CD4-positive, alpha-beta T cell treated with Interferon alpha-2 for 1 hour (primary cell): ENCODE measurements around the gene NEURL1.
"Not testable (repeated sequence)": the region's sequence is repeated elsewhere in the genome, so short reads cannot be mapped to it uniquely, and the experiment has no call there.

Source experiments
- DNase-seq, 2 donors: peaks; one replicate each; pipeline ENCODE4 v3.0.0-alpha.2; 2020 to 2022

The NEURL1 gene

GRCh38 chr10:103493916-103494877, 692 bp downstream of the NEURL1 start:
- DNase-seq: peak in 1 of 2 donors; percentile 35

- no peak for DNase-seq
These were observed 1.8 kb downstream of the NEURL1 start for GRCh38 chr10:103495321-103495720.

DNA sequence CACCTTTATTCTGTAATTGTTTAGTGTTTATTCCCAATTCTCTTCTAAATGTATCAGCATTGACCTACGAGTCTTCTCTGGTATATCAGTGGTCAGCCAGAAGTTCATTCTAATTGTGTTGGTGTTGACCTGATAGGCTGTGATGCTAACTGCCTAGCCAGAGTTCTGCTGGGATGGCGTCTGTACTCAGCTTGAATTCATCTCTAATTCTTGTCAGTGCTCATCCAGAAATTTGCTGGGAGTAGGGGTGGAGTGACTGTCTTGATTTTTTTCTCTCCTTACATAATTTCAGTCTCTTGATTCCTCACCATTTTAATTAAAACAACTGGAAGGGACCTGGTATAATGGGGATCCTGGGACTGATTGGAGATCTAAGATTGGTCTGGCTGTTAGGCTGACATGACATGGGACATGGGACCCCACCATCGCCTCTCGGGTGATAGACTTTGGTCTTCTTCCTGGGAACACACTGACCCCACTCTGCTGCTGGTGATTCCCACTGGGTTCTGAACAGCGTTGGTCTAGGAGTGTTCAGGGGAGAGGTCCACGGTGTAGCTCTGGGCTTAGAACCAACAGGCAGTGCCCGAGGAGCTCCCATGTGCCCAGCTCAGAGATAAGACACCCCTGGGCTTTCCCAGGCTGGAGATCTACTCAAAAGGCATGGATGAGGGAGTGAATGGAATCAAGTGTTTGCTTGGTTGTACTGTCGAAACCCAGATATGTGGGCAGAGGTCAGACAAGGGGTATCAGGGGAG, 3.8 kb downstream of the NEURL1 start:
- DNase-seq: no peak

GRCh38 chr10:103498936-103499638, 5.6 kb downstream of the NEURL1 start:
- no peak for DNase-seq

DNA sequence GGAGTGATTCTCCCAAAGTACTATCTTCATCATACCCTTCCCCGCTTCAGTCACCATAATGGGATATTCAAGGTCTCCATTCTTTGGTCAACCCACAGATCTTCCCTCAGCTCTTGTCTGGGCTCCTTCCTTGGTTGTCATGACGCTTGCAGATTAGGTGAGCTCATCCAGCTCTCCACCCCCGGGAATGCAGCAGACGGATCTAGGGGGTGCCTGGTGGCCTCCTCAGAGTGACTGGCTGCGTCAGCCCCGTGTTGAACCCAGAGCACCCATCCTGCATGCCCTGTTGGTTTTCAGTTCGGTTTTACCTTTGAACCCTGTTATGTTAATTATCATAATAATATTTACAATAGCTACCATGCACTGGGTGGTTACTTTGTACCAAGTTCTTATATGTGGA, 6.4 kb downstream of the NEURL1 start:
- no peak for DNase-seq

DNA sequence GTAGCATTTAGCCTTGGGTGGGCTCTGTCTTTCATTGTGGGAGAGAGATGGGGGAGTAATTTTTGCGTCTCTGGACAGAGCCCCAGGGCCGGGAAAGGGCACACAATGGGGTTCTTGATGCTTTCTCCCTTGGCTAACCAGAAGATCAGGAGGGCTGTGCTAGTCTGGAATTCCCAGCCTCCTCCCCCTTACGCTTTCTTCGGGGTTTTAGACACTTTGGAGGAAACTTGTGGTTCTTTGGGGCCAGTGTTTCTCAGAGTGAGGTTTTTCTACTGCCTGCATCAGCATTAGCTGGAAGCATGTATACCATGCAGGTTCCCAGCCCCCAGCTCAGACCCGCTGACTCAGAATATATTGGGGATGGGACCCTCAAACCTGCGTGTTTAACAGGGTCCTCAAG, 7.0 kb downstream of the NEURL1 start:
- DNase-seq: no peak

GRCh38 chr10:103501186-103501585, 7.7 kb downstream of the NEURL1 start:
- no peak for DNase-seq

- DNase-seq: no peak
These were observed 9.6 kb downstream of the NEURL1 start for GRCh38 chr10:103502849-103503660.

DNA sequence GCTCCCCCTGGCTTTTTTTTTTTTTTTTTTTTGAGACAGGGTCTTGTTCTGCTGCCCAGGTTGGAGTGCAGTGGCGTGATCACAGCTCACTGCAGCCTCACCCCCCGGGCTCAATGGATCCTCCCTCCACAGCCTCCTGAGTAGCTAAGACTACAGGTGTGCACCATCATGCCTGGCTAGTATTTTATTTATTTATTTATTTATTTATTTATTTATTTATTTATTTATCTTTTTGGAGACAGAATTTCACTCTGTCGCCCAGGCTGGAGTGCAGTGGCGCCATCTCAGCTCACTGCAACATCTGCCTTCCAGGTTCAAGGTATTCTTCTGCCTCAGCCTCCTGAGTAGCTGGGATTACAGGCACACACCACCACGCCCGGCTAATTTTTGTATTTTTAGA, 10.3 kb downstream of the NEURL1 start:
- DNase-seq: not testable (repeated sequence)

GRCh38 chr10:103504181-103504783, 10.8 kb downstream of the NEURL1 start:
- DNase-seq: peak; percentile 10 to 44

DNA sequence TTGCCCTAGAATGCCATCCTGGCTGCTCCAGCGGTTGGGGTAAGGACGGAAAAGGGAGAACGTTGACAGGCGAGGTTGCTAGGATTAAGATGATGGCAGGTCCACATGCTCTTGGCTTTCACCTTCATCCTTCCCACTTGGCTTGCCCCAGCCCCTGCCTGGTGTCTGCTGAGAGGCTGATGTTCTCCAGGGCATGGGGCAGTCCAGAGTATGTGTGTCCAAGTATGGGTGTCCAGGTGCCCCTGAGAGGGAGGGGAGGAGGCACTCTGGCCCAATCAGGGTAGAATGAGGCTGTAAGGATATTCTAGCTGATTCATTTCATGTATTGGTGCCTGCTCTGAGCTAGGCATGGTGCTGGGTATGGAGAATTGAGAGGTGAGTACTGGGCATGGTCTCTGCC, 12.6 kb downstream of the NEURL1 start:
- DNase-seq: no peak

DNA sequence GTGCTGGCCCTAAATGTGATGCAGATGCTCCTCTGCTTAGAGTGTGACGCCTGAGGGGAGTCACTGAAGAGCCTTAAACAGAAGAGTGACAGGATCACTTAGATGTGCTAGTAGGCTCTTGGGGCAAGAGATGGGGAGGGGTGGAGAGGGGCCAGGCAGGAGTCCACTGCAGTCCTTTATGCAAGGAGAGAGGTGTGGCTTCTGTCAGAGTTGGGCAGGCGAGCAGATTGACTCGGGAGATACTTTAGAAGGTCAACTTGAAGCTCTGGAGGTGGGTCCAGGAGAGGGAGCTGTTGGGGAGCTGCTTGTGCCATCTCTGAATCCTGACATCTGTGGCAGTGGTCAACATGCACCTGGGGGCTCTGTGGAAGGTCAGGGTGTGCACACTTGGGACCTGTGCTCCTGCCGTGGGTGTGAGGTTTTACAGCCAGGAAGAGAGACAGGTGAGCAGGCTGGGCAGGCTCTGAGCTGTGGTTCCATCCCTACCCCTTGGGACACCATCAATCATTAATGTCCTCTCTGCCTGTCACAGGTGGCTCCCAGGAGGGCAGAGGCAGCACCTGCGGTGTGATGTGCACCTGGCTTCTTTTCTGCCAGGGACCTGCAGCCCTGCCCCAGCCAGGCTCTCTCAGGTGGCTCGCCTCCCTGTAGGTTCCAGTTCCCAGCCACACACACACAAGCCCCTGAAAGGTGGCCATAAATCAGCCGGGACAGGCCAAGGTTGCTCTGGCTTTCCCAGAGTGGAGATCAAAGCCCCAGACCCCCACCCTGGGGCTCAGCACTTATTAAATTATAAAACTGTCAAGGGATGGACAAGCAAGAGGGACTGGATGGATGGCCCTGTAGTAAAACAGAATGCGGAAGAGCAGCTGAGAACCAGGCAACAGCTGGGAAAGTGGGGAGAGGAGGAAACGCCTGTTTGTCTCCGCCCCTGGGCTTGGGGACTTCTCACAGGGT, 14.0 kb downstream of the NEURL1 start:
- DNase-seq: no peak

- DNase-seq: no peak
These were observed 16.7 kb downstream of the NEURL1 start for GRCh38 chr10:103510046-103510685.

DNA sequence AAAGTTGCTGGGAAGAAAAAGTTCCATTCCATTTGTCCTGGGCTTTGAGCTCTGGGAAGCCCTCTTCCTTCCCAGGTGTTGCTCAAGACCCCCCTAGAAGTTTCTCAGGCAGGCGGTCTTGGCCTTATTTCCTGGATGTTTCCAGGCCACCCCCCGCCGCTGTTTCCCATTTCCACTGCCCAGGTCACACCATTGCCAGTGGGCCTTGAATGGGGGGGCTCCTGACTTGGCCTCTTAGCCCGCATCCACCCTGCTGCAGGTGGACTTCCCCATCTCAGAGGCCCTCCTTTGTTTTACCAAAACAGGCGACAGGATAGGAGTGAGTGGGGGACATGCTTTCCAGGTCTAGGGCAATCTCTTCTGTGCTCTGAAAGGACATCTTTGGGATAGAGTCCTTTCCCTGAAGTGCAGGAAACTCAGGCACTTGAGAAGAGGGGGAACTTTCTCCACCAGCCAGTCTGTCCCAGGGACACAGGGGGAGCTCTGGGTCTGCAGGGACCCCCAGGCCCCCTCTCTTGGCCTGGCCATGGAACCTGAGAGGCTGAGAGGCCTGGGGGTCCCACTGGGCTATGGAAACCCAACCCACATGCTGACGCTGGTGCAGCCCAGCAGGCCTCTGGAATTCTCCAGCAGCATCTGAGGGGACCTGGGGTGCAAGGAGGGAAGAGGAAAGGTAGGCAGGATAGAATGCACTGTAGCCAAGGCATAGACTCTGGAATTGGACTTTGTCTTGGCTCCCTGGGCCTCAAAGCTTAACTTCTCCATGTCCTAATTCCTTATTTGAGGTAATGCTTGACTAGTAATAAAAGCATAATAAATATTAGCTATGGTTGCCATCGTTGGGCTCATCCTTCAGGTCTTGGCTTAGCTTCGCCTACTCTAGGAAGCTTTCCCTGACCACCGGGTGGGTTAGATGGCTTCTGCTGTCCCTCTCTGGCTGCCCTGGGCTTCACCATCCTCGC, 17.6 kb downstream of the NEURL1 start:
- no peak for DNase-seq

DNA sequence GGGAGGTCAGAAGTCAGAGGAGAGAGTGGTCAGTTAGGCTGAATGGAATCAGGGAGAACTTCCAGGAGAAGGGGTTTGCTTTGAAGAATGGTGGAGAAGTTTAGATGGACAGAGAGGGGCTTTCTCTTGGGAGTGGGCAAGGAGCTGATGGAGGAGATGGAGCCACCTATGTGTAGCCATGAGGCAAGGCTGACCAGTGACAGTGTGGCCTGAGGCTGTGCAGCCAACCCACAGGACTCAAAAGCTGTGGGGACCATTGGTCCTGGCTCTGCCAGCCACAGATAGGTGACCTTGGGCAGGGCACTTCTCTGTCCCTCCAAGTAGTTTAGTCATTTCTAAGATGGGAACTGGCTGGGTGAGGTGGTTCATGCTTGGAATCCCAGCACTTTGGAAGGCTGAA, 18.7 kb downstream of the NEURL1 start:
- no peak for DNase-seq

GRCh38 chr10:103512591-103513379, 19.3 kb downstream of the NEURL1 start:
- no peak for DNase-seq

DNA sequence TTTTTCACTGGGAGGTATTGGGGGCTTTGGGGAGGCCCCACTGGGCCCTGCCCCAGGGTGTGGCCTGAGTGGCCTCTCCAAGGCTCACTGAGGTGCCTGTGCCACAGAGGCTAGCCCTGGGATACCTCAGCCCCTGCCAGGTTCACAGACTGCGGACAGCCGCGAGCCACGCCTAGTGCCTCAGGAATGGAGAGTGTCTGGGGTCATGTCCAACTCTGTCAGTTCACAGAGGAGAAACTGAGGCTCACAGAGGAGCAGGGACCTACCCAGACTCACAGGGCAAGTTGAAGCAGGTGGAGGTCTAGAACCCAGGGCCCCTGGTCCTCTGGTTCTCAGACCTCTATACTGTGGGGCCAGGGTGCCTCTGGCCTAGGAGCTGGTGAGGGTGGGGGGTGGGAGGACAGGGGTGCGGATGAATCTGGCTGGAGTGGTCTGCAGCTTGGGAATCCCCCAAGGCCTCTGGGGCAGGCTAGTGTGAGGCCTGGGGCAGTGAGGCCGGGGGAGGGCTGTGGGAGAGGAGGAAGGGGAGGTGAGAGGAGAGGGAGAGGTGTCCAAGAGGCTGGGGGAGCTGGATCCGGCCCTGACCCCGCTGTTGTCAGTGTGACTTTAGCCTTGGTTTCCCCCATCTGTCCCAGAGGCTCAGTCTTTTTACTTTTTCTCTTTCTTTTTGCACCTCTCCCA, 20.0 kb downstream of the NEURL1 start:
- no peak for DNase-seq

DNA sequence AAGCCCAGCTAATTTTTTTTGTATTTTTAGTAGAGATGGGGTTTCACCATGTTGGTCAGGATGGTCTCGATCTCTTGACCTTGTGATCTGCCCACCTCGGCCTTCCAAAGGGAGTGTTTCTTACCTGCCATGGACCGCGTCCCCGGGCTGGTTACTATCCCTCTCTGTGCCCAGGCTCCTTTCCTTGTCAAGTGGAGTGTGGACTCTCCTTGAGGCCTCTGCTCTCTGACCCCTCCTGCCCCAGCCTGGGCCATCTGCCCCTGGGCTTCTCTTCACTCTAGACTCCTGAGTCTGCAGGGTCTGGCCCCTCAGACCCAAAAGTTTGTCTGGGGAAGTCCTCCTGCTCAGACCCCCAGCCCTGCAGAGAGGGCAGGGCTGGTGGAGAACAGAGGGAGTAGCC, 20.7 kb downstream of the NEURL1 start:
- no peak for DNase-seq
